OCI-LY1 (cell line): Measurements from ENCODE around the gene SLC26A11.

Experiments used
- EZH2 ChIP-seq: fragments of 200-600 bp; sonication (generic), shearing (Covaris generic); IDR thresholded peaks from 2 replicates; pipeline ENCODE4 v1.8.0; 2017; ENCODE audit warnings: borderline replicate concordance, mixed run types, mild to moderate bottlenecking, antibody characterized with exemption, low read length, moderate library complexity, mixed read lengths
- TF ChIP-seq, protein P1 (sequence below): fragments of 200-600 bp; sonication (generic), shearing (Covaris generic); IDR thresholded peaks from 2 replicates; pipeline ENCODE4 v1.5.1; 2017; ENCODE audit warnings: mild to moderate bottlenecking, antibody characterized with exemption, low read length, moderate library complexity, mixed read lengths

- TF ChIP-seq, protein P1, sequence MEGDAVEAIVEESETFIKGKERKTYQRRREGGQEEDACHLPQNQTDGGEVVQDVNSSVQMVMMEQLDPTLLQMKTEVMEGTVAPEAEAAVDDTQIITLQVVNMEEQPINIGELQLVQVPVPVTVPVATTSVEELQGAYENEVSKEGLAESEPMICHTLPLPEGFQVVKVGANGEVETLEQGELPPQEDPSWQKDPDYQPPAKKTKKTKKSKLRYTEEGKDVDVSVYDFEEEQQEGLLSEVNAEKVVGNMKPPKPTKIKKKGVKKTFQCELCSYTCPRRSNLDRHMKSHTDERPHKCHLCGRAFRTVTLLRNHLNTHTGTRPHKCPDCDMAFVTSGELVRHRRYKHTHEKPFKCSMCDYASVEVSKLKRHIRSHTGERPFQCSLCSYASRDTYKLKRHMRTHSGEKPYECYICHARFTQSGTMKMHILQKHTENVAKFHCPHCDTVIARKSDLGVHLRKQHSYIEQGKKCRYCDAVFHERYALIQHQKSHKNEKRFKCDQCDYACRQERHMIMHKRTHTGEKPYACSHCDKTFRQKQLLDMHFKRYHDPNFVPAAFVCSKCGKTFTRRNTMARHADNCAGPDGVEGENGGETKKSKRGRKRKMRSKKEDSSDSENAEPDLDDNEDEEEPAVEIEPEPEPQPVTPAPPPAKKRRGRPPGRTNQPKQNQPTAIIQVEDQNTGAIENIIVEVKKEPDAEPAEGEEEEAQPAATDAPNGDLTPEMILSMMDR: no peak
- no peak for TF ChIP-seq EZH2
These were observed 76.0 kb downstream of the SLC26A11 start for GRCh38 chr17:80296221-80296620.
